HG02970 (cell line): ENCODE measurements around the gene MDM2.
A peak's percentile ranks its signal among the peaks of the same experiment; 100 is the strongest.
"Not testable (repeated sequence)": the region's sequence is repeated elsewhere in the genome, so short reads cannot be mapped to it uniquely, and the experiment has no call there.

Experiments used
- ATAC-seq: cut with Tn5 transposase; IDR thresholded peaks from one replicate; pipeline ENCODE4 v1.9.1; 2021; ENCODE audit warnings: mild to moderate bottlenecking, moderate library complexity, moderate number of reproducible peaks; ENCODE audit not compliant: unreplicated experiment, low FRiP score

The MDM2 gene

DNA sequence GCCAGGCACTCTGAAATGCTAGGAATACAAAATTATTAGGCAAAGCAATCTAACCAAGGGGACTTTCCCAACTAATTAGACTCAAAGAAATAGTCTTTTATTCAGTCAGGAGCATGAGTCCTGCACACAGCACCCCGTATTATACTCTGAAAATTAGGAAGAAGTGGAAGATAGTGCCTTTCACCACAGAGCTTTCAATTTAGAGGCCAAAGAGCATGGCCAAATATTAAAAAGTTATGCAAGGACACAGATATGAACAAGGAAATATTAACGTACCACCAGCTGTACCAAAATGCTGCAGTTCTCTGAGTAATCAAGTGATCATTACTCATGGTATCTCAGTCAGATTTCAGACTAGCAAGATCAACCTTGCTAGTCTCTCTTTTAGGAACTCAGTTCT is 22.6 kb upstream of the MDM2 start:
- no peak for ATAC-seq

DNA sequence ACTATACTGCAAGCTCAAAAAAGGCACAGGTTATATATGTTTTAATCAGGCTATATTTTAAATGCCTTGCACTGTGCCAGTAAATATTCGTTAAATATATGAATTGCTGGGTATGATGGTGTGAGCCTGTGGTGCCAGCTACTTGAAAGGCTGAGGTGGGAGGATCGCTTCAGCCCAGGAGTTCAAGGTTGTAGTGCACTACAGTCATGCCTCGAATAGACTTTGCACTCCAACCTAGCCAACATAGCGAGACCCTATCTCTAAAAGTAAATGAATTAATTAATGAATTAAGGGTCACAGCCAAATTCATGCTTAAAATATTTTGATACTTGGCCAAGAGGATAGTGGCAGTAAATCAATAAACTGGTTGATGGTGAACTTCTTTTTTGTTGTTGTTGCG is 22.2 kb upstream of the MDM2 start:
- no peak for ATAC-seq

DNA sequence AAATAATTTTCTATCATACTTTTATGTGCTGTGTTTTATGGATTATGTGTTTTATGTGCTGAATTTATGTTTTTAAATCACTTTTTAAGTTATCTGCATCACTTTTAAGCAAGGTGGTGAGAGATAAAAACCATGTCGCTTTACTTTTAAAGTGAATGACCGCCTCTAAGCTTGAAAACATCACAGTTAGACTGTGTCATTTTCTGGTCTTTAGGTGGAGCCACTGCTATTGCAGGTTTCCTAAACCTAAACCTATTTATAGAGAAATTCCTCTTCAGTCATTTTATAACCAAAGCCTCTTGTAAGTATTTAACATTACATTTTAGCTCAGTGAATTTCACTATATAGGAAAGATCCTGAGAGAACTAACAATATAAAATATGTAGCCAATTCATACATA is 21.0 kb upstream of the MDM2 start:
- no peak for ATAC-seq

DNA sequence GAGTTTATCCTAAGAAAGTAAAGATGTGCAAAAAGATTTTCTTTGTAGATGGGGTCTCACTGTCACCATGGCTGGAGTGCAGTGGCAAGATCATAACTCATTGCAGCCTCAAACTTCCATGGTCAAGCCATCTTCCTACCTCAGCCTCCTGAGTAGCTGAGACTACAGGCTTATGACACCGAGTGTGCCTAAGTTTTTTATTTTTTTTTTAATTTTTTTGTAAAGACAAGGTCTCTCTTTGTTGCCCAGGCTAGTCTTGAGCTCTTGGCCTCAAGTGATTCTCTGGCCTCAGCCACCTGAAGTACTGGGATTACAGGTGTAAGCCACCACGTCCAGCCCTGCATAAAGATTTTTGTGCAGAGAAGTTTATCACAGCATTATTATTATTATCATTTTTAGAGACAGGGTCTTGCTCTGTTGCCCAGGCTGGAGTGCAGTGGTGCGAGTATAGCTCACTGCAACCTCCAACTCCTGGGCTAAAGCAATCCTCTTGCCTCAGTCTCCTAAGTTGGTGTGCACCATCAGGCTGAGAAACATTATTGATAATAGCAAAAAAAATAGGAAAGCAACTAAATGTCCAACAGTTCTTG is 19.3 kb upstream of the MDM2 start:
- ATAC-seq = no peak

DNA sequence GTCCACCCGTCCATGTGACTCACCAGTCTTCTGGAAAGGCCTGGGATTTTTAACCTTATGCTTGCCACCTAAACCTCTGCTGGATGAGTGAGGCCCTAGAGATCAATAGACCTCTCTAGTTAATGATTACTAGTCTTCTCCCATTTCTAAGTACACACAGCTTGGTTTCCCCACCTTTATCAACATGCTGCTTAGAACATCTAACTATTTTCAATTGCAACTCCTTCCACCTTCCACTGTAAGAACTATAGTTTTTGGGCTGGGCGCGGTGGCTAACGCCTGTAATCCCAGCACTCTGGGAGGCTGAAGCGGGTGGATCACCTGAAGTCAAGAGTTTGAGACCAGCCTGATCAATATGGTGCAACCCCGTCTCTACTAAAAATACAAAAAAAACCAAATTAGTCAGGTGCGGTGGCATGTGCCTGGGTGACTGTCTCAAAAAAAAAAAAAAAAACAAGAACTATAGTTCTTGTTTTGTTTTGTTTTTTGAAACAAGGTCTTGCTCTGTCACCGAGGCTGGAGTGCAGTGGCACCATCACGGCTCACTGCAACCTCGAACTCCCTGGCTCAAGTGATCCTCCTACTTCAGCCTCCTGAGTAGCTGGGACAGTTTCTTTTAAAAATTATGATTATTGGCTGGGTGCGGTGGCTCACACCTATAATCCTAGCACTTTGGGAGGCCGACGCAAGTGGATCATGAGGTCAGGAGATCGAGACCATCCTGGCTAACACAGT is 18.7 kb upstream of the MDM2 start:
- ATAC-seq = no peak

DNA sequence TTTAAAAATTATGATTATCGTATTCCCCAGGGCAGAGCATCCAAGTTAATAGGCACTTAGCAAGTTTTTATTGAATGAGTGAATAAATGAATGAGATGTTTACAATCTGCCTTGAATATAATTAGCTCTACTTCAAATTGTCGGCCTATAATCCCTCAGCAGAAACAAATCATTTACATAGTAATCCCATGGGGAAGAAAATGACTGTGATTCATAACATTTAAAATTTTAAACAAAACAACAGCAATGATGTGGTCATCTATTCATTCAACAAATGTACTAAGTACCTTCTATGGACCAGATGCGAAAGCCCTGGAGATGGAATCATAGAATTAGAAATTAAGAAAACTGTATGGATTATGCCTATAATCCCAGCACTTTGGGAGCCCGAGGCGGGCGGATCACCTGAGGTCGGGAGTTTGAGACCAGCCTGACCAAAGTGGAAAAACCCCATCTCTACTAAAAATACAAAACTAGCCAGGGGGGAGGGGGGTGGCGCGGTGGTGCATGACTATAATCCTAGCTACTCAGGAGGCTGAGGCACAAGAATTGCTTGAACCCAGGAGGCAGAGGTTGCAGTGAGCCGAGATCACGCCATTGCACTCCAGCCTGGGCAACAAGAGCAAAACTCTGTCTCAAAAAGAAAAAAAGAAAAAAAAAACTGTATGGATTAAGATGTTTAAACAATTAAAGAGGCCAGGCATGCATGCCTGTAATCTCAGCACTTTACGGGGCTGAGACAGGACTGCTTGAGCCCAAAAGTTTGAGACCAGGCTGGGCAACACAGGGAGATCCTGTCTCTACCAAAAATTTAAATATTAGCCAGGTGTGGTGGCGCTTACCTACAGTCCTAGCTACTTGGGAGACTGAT is 17.7 kb upstream of the MDM2 start:
- no peak for ATAC-seq

DNA sequence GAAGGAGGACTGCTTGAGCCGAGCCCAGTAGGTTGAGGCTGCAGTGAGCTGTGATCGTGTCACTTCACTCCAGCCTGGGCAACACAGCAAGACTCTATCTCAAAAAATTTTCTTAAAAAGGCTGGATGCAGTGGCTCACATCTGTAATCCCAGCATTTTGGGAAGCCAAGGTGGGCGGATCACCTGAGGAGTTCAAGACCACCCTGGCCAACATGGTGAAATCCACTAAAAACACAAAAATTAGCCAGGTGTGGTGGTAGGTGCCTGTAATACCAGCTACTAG is 17.1 kb upstream of the MDM2 start:
- ATAC-seq = no peak

DNA sequence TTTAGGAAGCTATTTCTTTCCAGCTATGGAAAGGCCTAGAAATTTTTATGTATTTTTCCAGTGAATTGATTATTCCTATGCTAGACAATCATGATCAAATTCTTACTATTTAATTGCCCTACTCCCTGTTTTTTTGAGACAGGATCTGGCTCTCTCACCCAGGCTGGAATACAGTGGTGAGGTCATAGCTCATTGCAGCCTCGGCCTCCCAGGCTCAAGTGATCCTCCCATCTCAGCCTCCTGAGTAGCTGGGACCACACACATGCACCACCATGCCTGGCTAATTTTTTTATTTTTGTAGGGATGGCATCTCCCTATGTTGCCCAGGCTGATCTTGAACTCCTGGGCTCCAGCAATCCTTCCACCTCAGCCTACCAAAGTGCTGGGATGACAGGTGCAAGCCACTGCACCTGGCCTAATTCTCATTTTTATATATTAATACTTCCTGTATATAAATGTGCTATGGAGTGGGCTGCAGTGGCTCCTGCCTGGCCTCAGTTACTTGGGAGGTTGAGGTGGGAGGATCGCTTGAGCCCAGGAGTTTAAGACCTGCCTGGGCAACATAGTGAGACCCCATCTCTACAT is 16.0 kb upstream of the MDM2 start:
- ATAC-seq = no peak

DNA sequence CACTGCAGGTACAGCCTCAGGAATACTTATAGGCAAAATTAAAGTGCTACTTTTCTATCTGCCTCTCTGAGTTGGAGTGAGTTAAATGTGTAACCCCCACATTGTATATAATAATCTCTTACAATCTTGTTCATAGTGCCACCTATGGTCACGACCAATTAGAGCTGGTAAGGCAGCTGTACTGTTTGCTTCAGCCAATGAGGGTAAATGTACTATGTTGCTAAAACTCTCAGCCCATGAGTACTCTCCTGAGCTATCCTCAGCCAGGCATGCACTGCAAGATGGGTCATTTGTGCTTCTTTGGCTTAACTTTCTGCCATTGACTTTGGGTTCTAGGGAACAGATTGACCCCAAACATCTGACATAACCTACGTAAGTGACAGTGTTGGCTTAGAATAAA is 15.0 kb upstream of the MDM2 start:
- peak; percentile 56 for ATAC-seq

DNA sequence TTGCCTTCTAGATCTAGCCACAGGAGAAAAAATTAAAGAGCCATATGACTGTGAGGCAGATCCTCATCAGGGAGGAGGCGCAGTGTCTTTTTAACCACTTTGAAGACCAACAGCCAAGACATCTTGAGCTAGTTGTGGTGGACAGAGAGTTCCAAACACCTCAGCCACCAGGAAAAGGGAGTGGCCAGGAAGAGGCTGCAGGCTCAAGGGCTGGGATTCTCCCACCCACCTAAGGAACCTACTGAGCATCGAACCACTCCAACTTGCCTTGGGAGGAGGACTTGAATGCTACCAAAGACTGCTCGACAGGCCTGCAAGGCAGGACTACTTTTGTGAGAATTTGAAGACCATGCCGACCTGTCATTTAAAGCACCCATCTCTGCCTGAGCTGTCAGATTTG is 14.5 kb upstream of the MDM2 start:
- no peak for ATAC-seq

DNA sequence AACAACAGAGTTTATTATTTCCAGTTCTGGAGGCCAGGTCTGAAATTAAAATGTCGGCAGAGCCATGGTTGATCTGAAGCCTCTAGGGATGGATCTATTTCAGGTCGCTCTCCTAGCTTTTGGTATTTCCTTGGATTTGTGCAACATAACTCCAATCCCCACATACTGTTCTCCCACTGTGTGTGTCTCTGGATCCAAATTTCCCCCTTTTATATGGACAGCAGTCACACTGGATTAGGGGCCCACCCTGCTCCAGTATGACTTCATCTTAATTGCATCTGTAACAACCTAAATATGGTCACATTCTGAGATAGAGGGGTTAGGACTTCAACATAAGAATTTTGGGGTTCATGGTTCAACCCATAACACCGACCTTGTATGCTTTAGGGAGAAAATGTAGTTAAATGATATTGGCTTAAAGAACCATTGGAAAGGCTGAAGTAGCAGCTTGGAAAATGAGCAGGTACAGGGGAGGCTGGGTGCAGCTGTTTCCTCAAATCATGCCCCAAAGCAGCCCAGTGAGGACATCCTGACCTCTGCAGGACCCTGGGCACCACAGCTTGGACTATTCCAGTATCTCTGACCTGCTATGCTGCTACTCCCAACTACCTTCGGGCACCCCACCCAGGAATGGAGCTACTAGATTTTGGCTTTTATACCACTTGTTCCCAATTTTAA is 13.9 kb upstream of the MDM2 start:
- ATAC-seq = no peak

DNA sequence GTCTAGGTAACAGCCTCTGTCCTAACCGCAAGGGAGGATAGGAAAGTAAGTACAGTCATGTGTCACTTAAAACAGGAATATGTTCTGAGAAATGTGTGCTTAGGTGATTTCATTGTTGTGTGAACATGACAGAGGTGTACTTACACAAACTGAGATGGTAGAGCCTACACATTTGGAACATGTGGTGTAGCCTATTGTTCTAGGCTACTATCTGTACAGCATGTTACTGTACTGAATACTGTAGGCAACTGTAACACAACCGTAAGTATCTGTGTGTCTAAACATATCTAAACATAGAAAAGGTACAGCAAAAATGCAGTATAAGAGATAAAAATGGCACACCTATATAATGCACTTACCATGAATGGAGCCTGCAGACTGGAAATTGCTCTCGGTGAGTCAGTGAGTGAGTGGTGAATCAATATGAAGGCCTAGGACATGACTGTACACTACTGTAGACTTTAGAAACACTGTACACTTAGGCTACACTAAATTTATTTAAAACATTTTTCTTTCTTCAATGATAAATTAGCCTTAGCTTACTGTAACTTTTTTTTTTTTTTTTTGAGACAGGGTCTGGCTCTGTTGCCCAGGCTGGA is 13.2 kb upstream of the MDM2 start:
- no peak for ATAC-seq

DNA sequence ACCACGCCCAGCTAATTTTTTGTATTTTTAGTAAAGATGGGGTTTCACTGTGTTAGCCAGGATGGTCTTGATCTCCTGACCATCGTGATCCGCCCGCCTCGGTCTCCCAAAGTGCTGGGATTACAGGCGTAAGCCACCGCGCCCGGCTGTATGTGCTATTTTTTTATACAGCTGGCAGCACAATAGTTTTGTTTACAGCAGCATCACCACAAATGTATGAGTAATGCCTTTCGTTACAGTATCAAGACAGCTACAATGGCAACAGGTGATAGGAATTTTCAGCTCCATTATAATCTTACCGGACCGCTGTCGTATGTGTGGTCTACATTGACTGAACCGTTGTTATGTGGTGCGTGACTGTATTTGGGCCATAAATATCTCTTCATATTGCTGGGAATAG is 11.6 kb upstream of the MDM2 start:
- no peak for ATAC-seq

DNA sequence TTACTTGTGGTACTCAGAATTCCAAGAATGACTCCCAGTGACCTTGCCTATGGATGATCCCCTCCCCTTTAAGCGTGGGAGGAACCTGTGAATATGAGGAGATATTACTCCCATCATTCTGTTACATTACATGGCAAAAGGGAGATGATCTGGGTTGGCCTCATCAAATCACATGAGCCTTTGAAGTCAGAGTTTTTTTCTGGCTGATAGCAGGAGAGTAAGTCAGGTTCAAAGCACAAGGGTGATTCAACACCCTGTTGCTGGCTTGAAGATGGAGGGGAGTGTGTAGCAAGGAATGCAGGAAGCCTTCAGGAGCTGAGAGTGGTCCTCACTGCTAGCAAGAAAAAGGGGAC is 9.1 kb upstream of the MDM2 start:
- ATAC-seq = no peak

DNA sequence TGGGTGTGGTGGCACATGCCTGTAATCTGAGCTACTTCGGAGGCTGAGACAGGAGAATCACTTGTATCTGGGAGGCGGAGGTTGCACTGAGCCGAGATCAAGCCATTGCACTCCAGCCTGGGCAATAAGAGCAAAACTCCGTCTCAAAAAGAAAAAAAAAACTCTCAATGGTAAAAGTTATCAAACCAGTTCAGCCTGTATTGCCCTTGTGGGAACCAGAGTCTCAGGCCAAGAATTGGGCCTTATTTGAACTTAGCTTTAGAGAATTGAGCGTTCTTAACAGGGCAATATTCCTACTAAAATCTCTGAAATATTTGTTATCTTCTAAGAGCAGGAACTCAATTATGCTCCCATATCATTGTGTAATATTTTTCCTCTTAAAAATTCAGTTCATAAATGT is 7.7 kb upstream of the MDM2 start:
- ATAC-seq = no peak

DNA sequence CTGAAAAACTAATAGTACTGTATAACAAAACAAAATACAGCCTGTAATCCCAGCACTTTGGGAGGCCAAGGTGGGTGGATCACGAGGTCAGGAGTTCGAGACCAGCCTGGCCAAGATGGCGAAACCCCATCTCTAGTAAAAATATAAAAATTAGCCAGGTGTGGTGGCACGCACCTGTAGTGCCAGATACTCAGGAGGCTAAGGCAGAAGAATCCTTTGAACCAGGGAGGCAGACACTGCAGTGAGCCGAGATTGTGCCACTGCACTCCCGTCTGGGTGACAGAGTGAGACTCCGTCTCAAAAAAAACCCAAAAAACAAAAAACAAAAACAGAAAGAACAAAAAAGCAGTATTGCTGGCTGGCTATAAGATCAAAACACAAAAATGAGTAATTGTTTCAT is 6.9 kb upstream of the MDM2 start:
- ATAC-seq = not testable (repeated sequence)

DNA sequence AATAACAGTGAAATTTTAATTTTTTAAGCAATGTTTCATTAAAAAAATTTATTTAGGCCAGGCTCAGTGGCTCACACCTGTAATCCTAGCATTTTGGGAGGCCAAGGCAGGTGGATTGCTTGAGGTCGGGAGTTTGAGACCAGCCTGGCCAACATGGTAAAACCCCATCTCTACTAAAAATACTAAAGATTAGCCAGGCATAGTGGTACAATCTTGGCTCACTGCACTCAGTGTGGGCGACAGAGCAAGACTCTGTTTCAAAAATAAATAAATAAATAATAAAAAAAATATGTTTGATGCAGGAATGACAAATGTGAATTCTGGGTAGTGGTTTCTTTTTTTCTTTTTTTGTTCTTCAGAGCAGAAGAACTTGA is 5.6 kb upstream of the MDM2 start:
- ATAC-seq = not testable (repeated sequence)

DNA sequence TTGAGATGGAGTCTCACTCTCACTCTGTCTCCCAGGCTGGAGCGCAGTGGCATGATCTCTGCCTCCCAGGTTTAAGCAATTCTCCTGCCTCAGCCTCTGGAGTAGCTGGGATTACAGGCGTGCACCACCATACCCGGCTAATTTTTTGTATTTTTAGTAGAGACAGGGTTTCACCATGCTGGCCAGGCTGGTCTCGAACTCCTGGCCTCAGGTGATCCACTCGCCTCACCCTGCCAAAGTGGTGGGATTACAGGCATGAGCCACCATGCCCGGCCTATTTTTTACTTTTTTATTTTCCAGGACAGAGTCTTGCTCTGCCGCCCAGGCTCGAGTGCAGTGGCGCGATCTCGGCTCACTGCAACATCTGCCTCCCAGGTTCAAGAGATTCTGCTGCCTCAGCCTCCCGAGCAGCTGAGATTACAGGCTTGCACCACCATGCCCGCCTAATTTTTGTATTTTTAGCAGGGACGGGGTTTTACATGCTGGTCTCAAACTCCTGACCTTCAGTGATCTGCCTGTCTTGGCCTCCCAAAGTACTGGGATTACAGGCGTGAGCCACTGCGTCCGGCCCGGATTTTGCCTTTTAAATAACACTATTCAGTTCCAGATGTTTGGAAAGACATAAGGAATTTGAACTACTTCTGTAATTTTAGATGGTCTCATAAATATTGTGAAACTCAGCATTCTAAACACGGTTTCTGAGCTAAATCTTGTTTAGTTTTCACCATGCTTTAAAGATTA is 4.9 kb upstream of the MDM2 start:
- not testable (repeated sequence) for ATAC-seq

DNA sequence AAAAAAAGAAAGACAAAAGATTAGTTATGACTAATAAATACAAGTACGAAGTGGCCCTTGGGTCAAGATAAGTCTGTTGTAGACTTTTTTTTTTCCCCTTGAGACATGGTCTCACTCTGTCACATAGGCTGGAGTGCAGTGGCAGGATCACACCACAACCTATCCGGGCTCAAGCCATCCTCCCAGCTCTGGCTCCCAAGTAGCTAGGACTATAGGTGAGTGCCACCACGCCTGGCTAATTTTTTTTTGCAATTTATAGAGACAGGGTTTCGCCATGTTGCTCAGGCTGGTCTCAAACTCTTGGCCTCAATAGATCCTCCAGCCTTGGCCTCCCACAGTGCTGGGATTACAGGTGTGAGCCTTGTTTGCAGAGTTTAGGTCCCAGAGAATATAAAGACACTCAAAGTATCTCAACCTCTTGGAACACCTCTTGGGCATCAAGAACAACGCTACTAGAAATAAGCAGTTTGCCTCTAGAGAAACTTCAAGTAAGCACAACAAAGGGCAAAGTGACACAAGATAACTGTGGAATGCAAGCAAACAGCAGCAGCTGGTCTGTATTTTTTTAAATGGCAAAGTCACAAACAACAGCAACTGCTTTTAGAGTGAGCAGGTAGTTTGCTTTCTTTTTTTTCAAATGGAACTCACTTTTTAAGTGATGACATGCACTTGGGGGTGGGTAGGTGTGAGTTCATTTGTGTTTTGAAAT is 3.9 kb upstream of the MDM2 start:
- no peak for ATAC-seq
